ENCODE results near the gene YAE1.

YAE1 gene

GRCh38 chr7:39609113-39609934 lies 43.1 kb downstream of the YAE1 start:
- no peak for DNase-seq

- DNase-seq, result no peak
These were observed 43.7 kb downstream of the YAE1 start for GRCh38 chr7:39609935-39610263.

- DNase-seq, result no peak
These were observed 47.4 kb downstream of the YAE1 start for GRCh38 chr7:39613577-39613976.

- no peak for DNase-seq
These were observed 48.1 kb downstream of the YAE1 start for GRCh38 chr7:39614299-39614698.

GRCh38 chr7:39615350-39615975 lies 49.3 kb downstream of the YAE1 start:
- no peak for DNase-seq

DNA sequence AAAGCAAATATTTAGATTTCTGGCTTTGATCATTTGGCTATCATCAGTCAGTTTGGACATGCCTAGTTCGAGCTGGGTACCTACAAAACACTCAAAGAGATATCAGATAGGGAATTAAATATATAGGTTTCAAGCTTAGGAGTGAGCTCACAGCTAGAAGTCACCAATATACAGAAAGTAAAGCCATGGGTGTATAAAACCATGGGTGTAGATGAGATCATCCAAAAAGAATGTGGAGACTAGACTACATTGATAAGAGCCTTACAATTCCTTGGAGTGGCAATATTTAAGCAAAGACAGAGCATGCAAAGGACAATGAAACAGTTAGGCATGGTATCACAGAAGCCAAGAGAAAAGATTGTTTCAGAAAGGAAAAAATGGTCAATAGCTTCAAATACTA lies 49.9 kb downstream of the YAE1 start:
- DNase-seq, result no peak

GRCh38 chr7:39617005-39617404 lies 50.8 kb downstream of the YAE1 start:
- DNase-seq, result no peak

GRCh38 chr7:39618868-39619267 lies 52.7 kb downstream of the YAE1 start:
- no peak for DNase-seq

DNA sequence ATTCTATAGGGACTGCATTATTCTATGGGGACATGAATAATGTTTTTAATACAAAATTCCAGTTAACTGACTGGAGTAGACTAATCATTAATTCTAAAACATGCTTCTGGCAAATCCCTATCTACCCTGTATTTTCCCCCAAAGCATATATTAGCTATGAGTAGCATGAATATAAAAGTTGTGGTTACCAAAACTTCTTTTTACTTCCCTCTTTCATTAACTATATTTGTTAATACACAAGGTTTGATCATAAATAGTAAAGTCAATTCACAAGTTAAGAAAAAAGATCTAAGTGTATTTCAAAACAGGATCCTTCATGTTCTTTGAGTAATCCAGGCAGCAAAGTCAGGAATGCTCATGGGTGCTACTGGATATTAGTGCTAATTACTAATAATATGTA lies 54.3 kb downstream of the YAE1 start:
- no peak for DNase-seq

DNA sequence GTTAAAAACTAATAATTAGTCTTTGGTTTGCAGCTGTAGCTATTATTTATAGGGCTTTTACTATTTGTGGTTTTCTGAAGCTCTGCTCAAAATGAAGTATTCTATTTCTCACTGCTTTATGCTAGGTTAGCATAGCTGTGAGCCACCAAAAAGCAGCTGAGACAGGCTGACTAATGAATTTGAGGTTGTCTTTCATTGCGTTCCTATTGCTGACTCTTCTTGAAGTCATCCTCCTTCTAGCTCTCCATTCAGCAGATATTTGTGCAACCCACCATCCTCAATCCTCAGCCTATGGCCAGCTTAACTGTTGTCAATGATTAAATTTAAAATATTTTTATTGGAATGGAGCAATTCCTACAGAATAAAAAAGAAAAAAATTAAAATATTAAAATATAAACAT lies 55.1 kb downstream of the YAE1 start:
- no peak for DNase-seq

GRCh38 chr7:39621784-39622411 lies 55.7 kb downstream of the YAE1 start:
- no peak for DNase-seq

Data from effector CD8-positive, alpha-beta T cell (primary cell).